HAP-1 (cell line): ENCODE results near the gene DCAF6.

Experiments
- DNase-seq, 2 experiments: peaks; one replicate each; pipeline ENCODE4 v3.0.0-alpha.2; 2016 to 2020; ENCODE audit warnings: low spot score in 2 of 2
- H3K27me3 ChIP-seq: fragments of 250-450 bp; sonication (Bioruptor Pico); 2 replicates; pipeline ENCODE4 v1.5.1; 2020; ENCODE audit warnings: low read depth, mild to moderate bottlenecking, moderate library complexity
- H3K36me3 ChIP-seq: fragments of 250-450 bp; sonication (Bioruptor Pico); replicated peaks from 2 replicates; pipeline ENCODE4 v1.5.1; 2020; ENCODE audit warnings: mild to moderate bottlenecking
- H3K4me1 ChIP-seq: fragments of 250-450 bp; sonication (Bioruptor Pico); 2 replicates; pipeline ENCODE4 v1.5.1; 2020; ENCODE audit warnings: mild to moderate bottlenecking
- H3K4me3 ChIP-seq: fragments of 250-450 bp; sonication (Bioruptor Pico); 2 replicates; pipeline ENCODE4 v1.5.1; 2020; ENCODE audit warnings: mild to moderate bottlenecking, moderate library complexity
- H3K9me3 ChIP-seq: fragments of 250-450 bp; sonication (Bioruptor Pico); 2 replicates; pipeline ENCODE4 v1.5.1; 2020; ENCODE audit warnings: mild to moderate bottlenecking, moderate library complexity
- in situ Hi-C: fragments of 300-500 bp; cut with MboI; formaldehyde crosslinking; loops from 3 replicates; pipeline ENCODE4 v1.14.3; 2020; ENCODE audit warnings: low sequenced_read_pairs, inconsistent platforms, mixed read lengths

Gene DCAF6

GRCh38 chr1:168105846-168106245 is 169.4 kb downstream of the DCAF6 start:
- H3K36me3 ChIP-seq = no peaks in the 10 kb centered on the region

GRCh38 chr1:168106274-168106673 is 169.8 kb downstream of the DCAF6 start:
- no peaks in the 10 kb centered on the region for H3K4me1 ChIP-seq
- DNase-seq = no peak
- no peaks in the 10 kb centered on the region for H3K27me3 ChIP-seq
- in situ Hi-C loops = no loop called here
- H3K4me3 ChIP-seq = no peak overlapping the region
- no peaks in the 10 kb centered on the region for H3K36me3 ChIP-seq
- H3K9me3 ChIP-seq = no peaks in the 10 kb centered on the region

More at GRCh38 chr1:168105846-168106245, 169.4 kb downstream of the DCAF6 start:
- H3K9me3 ChIP-seq = no peaks in the 10 kb centered on the region
- H3K27me3 ChIP-seq = no peaks in the 10 kb centered on the region
- DNase-seq = no peak
- in situ Hi-C loops = no loop called here
- no peaks in the 10 kb centered on the region for H3K4me1 ChIP-seq
- no peak overlapping the region for H3K4me3 ChIP-seq

- DNase-seq = no peak
Observed at GRCh38 chr1:168110896-168111545, 174.5 kb downstream of the DCAF6 start.

GRCh38 chr1:168112673-168113305 is 176.3 kb downstream of the DCAF6 start:
- DNase-seq = peak; percentile 53 to 81
- H3K9me3 ChIP-seq = no peaks in the 10 kb centered on the region
- H3K4me1 ChIP-seq = no peaks in the 10 kb centered on the region
- no peaks in the 10 kb centered on the region for H3K36me3 ChIP-seq
- H3K27me3 ChIP-seq = no peaks in the 10 kb centered on the region
- no peak overlapping the region for H3K4me3 ChIP-seq
- in situ Hi-C loops = no loop called here

More at GRCh38 chr1:168110896-168111545, 174.5 kb downstream of the DCAF6 start:
- in situ Hi-C loops = no loop called here
- H3K4me1 ChIP-seq = no peaks in the 10 kb centered on the region
- no peaks in the 10 kb centered on the region for H3K27me3 ChIP-seq
- H3K36me3 ChIP-seq = no peaks in the 10 kb centered on the region
- no peak overlapping the region for H3K4me3 ChIP-seq
- H3K9me3 ChIP-seq = no peaks in the 10 kb centered on the region

GRCh38 chr1:168114845-168115244 is 178.4 kb downstream of the DCAF6 start:
- Histone ChIP-seq H3K4me3 (no peak overlapping the region), H3K9me3 (no peaks in the 10 kb centered on the region; the same call in 1 of the 2 replicates), H3K27me3 (no peaks in the 10 kb centered on the region), H3K4me1 (no peaks in the 10 kb centered on the region), H3K36me3 (no peaks in the 10 kb centered on the region)
- DNase-seq = no peak
- in situ Hi-C loops = no loop called here

GRCh38 chr1:168116327-168116799 is 179.9 kb downstream of the DCAF6 start:
- H3K27me3 ChIP-seq = no peaks in the 10 kb centered on the region
- no peaks in the 10 kb centered on the region for H3K4me1 ChIP-seq
- H3K9me3 ChIP-seq = no peaks in the 10 kb centered on the region; the same call in 1 of the 2 replicates
- no peaks in the 10 kb centered on the region for H3K36me3 ChIP-seq
- in situ Hi-C loops = no loop called here
- H3K4me3 ChIP-seq = no peak overlapping the region
- DNase-seq = no peak

GRCh38 chr1:168119750-168120149 is 183.3 kb downstream of the DCAF6 start:
- Histone ChIP-seq H3K4me1 (no peaks in the 10 kb centered on the region), H3K36me3 (no peaks in the 10 kb centered on the region), H3K9me3 (no peaks in the 10 kb centered on the region; the same call in 1 of the 2 replicates), H3K4me3 (no peak overlapping the region), H3K27me3 (no peaks in the 10 kb centered on the region)
- in situ Hi-C loops = no loop called here
- DNase-seq = no peak

GRCh38 chr1:168121401-168122011 is 185.0 kb downstream of the DCAF6 start:
- in situ Hi-C loops = no loop called here
- no peak for DNase-seq
- H3K36me3 ChIP-seq = no peaks in the 10 kb centered on the region
- no peaks in the 10 kb centered on the region for H3K4me1 ChIP-seq
- H3K9me3 ChIP-seq = no peaks in the 10 kb centered on the region; the same call in 1 of the 2 replicates
- no peaks in the 10 kb centered on the region for H3K27me3 ChIP-seq
- H3K4me3 ChIP-seq = no peak overlapping the region

- no peaks in the 10 kb centered on the region for H3K27me3 ChIP-seq
- in situ Hi-C loops = no loop called here
- no peak for DNase-seq
Observed at GRCh38 chr1:168125051-168125450, 188.6 kb downstream of the DCAF6 start.

More at GRCh38 chr1:168125051-168125450, 188.6 kb downstream of the DCAF6 start:
- H3K4me3 ChIP-seq = no peak overlapping the region
- 0 out of 2 replicates have a peak, but pooled peaks cover 3% of the 10 kb centered on the region for H3K36me3 ChIP-seq
- no peaks in the 10 kb centered on the region for H3K4me1 ChIP-seq
- no peaks in the 10 kb centered on the region for H3K9me3 ChIP-seq
